Subcutaneous adipose tissue (tissue), 4 donors: ENCODE results near the gene XPR1. TPM values are rescaled to one million over a fixed set of nuclear protein-coding genes. Genes with fewer than 3 reads are reported as not detected.

ENCODE experiments used
- CTCF ChIP-seq: fragments of 450-650 bp; IDR thresholded peaks from one replicate; pipeline ENCODE4 v1.5.1; 2016; ENCODE audit warnings: low read depth, mild to moderate bottlenecking, control low read depth, antibody characterized with exemption, moderate library complexity
- total RNA-seq, 4 donors: library from RNA; depleted of rRNA; stranded (reverse); fragments of >200 nt; gene quantifications; one replicate each; pipeline ENCODE4 v1.1.0, GENCODE V29; 2016

The XPR1 gene
- total RNA-seq, 4 donors from 2014 or later = 15.0 to 40.6 (median 20.7) TPM

DNA sequence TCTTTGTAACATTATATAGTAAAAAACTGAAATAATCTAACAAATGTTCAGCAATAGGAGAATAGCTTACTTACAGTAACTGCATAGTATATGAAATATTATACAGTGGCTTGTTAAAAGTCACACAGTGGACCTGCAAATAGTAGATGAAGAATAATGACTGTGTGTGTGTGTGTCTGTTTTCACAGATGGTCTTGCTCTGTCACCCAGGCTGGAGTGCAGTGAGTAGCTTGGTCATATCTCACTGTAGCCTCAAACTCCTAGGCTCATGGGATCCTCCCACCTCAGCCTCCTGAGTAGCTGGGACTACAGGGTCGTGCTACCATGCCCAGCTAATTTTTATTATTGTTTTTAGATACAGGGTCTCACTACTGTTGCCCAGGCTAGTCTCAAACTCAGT, 213.5 kb downstream of the XPR1 start:
- TF ChIP-seq CTCF = no peak

DNA sequence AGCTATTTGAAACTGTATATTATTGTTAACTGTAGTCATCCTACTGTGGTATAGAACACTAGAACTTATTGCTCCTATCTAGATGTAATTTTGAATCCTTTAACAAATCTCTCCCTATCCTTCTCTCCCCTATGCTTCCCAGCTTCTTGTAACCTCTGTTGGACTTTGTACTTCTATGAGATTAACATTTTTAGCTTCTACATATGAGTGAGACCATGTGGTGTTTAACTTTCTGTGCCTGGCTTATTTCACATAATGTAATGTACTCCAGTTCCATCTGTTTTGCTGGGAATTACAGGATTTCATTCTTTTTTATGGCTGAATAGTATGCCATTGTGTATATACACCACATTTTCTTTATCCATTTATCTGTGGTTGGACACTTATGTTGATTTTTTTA, 216.4 kb downstream of the XPR1 start:
- TF ChIP-seq CTCF = no peak

- no peak for TF ChIP-seq CTCF
These were observed 217.4 kb downstream of the XPR1 start for GRCh38 chr1:180849031-180849775.

DNA sequence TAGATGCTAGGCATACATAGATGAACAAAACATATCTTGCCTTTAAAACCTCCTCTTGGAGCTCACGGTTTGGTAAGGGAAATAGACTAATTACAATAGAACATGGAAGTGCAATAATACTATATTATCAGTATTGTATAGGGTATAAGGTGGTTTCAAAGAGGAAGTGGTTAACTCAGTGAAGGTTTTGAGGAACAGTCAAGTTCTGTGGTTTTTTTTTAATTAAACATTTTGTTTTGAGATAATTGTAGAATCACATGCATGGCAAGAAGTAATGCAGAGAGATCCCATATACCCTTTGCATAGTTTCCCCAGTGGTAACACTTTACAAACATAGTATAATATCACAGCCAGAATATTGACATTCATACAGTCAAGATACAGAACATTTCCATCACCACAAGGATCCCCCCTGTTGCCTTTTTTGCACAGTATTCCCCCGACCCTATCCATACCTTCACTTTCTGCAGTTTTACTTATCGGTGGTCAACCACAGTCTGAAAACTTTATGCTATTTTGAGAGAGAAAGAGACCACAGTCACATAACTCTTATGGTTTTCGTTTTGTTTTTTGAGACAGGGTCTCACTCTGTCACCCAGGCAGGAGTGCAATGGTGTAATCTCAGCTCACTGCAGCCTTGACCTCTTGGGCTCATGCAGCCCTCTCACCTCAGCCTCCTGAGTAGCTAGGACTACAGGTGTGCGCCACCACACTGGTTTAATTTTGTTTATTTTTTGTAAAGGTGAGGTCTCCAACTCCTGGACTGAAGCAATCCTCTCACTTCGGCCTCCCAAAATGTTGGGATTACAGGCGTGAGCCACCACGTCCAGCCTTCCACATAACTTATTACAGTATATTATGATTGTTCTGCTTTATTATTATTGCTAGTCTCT, 220.4 kb downstream of the XPR1 start:
- no peak for TF ChIP-seq CTCF

DNA sequence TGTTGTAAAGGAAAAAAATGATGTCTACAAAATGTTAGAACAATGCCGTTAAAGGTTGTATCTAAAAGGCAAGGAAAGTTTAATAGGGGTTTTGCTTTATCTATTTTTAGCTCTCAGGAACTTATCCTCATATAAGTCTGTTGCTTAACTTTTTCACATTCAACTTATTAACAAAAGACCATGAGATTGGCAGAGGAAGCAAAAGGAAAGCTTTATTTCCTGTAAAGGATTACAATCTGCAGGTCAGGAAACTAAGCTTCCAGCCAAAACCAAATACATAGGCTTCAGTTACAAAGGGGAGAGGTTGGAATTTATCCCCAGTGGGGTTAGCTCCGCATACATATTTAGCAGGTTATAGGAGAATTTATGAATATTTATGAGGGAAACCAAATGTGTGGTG, 222.2 kb downstream of the XPR1 start:
- TF ChIP-seq CTCF = no peak

DNA sequence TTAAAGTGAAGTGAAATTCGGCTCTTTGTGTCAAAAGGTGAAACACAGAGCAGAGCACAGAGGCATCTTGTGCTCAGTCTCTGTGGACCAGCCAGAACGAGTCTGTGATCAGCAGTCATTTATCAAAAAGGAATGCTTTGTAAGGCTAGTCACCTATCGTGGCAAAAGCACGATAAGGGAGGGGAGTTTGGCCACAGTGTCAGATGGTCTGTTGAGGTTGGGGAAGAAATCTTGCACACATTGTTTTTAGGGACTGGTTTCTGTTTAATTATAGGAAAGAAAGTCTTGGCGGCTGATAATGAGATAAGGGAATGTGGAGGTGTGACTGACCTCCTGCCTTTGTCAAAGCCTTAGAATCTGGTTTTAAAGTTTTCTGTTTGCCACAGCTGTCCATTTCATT, 222.6 kb downstream of the XPR1 start:
- TF ChIP-seq CTCF = no peak

DNA sequence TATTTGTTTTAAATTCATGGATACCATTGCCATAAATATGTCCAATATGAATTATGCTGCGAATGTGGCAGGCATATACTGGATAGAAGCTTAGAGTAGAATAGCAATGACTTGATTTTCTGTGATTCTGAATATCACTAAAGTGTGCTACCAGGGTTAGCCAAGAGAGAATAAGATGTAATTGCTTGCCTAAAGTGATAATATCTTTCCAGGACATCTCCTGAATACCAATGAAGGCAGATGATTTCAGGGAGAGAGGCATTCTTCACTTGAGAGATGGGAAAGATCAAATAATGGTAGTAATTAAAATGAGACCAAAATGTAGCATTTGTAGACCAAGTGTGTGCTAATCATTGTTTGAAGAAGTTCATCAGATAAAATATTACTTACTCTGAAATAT, 227.5 kb downstream of the XPR1 start:
- TF ChIP-seq CTCF = no peak
